Occipital lobe (tissue), 2 donors: Measurements from ENCODE around the gene KCNAB2. TPM values are rescaled to one million over a fixed set of nuclear protein-coding genes. Genes with fewer than 3 reads are reported as not detected.
A peak's percentile ranks its signal among the peaks of the same experiment; 100 is the strongest.
"Not testable (repeated sequence)": the region's sequence is repeated elsewhere in the genome, so short reads cannot be mapped to it uniquely, and the experiment has no call there.

ENCODE experiments used
- DNase-seq: peaks from one replicate; lab custom pipeline; 2025; lab: John Stamatoyannopoulos, UW
- total RNA-seq: library from RNA; depleted of rRNA; stranded (reverse); fragments of >200 nt; gene quantifications from one replicate; pipeline ENCODE4 v1.2.3, GENCODE V29; 2014

The KCNAB2 gene
- total RNA-seq, 1 donor from 2014 or later = 5.1 TPM

GRCh38 chr1:6009120-6010040 is 36.3 kb upstream of the KCNAB2 start:
- no peak for DNase-seq

- no peak for DNase-seq
Measured at GRCh38 chr1:6010554-6010953, 35.1 kb upstream of the KCNAB2 start.

- DNase-seq = no peak
Measured at GRCh38 chr1:6011161-6011945, 34.3 kb upstream of the KCNAB2 start.

- DNase-seq = no peak
Measured at GRCh38 chr1:6011946-6012258, 33.8 kb upstream of the KCNAB2 start.

- DNase-seq = no peak
Measured at GRCh38 chr1:6012529-6013318, 33.0 kb upstream of the KCNAB2 start.

- DNase-seq = no peak
Measured at GRCh38 chr1:6013491-6013890, 32.2 kb upstream of the KCNAB2 start.

- DNase-seq = peak; percentile 74
Measured at GRCh38 chr1:6014130-6014999, 31.3 kb upstream of the KCNAB2 start.

- no peak for DNase-seq
Measured at GRCh38 chr1:6016191-6016865, 29.4 kb upstream of the KCNAB2 start.

GRCh38 chr1:6017654-6018053 is 28.0 kb upstream of the KCNAB2 start:
- not testable (repeated sequence) for DNase-seq

GRCh38 chr1:6019166-6019845 is 26.4 kb upstream of the KCNAB2 start:
- no peak for DNase-seq

GRCh38 chr1:6022193-6022592 is 23.5 kb upstream of the KCNAB2 start:
- DNase-seq = no peak

GRCh38 chr1:6023346-6023745 is 22.3 kb upstream of the KCNAB2 start:
- no peak for DNase-seq

- no peak for DNase-seq
Measured at GRCh38 chr1:6024376-6024775, 21.3 kb upstream of the KCNAB2 start.

GRCh38 chr1:6025269-6026094 is 20.2 kb upstream of the KCNAB2 start:
- peak; percentile 80 for DNase-seq

GRCh38 chr1:6026095-6026809 is 19.4 kb upstream of the KCNAB2 start:
- DNase-seq = peak; percentile 41

- DNase-seq = no peak
Measured at GRCh38 chr1:6027591-6027990, 18.1 kb upstream of the KCNAB2 start.

- no peak for DNase-seq
Measured at GRCh38 chr1:6028042-6028850, 17.4 kb upstream of the KCNAB2 start.
